Measurements from ENCODE around the gene VGF. TPM values are rescaled to one million over a fixed set of nuclear protein-coding genes. Genes with fewer than 3 reads are reported as not detected.
"Not testable (repeated sequence)": the region's sequence is repeated elsewhere in the genome, so short reads cannot be mapped to it uniquely, and the experiment has no call there.

Gene VGF
- polyA plus RNA-seq (2014; cell fraction: cytosol; rRNA removed), result 4.9 and 8.2 TPM in 2 replicates
- polyA plus RNA-seq (2014; cell fraction: nucleus; rRNA removed), result 3.6 and 3.9 TPM in 2 replicates

DNA sequence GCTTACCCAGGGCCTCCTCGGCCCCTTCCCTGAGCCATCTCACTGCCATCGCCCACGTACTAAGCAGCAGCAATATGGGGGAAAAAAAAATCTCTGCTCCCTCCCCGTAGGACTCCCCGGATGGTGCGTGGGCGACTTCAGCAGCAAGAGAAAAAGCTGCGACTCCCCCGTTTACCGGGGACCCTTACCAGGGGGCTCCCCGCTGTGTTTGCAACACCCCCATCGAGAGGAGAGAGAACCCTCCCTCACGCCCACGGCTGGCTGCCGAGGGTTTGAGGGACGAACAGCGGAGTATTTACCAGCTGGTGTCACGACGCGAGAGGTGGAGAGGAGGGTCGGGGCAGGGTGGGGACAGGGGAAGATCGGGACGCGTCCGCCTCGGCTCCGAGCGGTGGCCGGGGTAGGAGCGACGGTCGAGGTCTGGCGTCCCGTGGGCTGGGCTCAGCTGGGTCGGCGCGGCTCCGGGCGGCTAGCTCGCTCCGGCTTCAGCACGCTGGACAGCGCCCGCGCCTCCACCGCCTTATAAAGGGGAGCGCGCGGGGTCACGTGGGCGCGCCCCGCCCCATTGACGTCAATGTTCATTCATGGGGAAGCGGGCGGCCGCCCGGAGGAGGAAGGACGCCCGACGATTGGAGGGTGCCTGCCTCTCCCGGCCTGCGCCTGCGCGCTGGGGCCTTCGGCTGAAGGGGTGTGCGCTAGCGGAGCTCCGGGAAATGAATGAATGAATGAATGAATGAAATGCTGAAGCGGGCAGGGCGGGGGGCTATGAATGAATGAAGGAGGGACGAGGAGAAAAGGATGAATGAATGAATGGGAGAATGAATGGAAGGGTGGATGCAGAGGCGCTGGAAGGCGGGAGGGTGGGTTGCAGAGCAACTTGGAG is at the start of gene VGF:
Gene VGF, minus strand, starts transcription at position 495 of the 883 bp plus-strand sequence. CDS start 726 bp downstream, outside the sequence.
- peak; percentile 93 for DNase-seq (ENCODE audit: low spot score)

DNA sequence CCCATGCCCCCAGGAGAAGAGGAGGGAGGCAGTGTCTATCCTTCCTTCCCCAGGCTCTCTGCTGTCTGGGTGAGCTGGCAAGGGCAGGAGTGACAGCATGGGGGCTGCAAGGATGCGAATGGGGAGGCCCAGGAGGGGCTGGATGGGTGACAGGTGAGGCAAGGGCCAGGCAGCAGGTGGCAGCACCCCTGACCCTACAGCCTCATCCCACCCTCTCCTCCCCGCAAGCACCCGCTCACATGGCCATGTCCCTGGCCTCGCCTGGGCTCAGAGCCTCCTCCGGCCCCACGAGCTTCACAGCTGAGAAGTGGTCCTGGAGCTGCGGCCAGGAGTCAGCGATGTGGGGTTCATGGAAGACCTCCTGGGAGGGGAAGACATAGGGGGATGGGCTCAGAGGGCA is 46.6 kb upstream of the VGF start:
- DNase-seq (ENCODE audit: low spot score), result no peak

DNA sequence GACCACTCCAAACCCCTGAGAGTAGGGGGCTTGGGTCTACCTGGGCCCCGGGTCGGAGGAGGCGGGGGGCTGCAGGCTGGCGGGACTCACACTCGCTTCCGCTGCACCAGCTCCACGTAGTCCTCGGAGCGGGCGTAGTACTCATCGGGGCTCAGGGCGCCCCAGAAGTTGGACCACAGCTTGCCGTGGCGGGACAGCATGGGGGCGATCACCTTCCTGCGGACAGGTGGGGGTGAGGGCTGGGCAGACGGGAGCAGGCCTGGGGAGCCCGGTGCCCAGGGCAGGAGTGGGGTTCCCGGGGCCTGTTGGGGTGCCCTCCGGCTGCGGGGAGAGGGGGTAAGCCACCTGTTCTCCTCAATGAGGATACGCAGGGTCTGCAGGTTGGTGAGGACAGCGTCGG is 46.1 kb upstream of the VGF start:
- no peak for DNase-seq (ENCODE audit: low spot score)

DNA sequence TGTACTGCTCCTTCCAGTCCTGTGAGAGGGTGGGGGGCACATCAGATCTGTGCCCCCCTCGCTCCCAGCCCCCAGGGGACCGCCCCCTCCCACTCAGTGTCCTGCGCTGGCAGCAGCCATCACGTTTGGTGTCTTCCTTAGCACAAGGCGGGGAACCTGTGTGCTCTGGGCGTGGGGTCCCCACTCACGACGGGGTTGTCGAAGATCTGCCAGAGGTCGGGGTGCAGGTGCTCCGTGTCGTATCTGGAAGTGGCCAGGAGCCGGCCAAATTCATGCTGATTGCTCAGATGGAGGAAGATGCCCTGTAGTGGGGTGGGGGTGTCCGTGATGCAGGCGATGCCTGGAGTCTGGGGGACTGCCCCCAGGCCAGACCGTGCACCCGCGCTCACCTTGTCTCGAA is 44.8 kb upstream of the VGF start:
- no peak for DNase-seq (ENCODE audit: low spot score)

DNA sequence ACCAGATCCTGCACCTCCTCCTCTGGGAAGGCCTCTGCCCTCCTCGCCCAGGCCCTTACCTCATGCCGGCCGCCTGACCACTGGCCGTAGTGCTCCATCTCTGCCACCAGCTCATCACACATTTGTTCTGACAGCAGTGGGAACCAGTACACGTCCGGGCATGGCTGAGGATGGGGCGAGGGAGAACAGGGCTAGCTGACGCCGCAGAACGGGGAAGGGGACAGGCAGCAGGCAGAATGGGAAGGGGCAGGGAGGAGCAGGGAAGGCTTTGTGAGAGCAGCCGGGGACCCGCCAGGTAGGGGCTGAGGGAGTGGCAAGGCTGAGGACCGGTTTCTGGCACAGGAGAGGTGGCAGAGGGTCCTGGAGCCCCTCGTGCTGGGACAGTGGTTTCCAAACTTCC is 43.4 kb upstream of the VGF start:
- no peak for DNase-seq (ENCODE audit: low spot score)

DNA sequence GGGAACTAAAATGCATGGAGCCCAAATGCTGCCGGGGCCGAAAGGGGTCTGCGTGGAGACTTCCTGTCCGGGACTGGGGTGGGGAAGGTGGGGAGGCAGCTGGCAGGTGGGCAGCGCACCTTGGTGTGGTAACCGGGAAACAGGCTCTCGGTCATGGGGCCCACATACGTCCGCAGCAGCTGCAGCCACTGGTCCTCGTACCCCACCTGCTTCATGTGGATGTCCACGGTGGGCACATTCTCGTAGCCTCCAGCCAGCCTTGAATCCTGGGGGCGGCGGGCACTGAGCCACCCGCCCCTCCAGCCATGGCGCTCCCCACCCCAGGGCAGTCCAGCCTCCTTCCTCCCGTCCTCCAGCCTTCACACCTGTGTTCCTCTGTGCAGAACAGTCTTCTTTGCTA is 42.1 kb upstream of the VGF start:
- no peak for DNase-seq (ENCODE audit: low spot score)

DNA sequence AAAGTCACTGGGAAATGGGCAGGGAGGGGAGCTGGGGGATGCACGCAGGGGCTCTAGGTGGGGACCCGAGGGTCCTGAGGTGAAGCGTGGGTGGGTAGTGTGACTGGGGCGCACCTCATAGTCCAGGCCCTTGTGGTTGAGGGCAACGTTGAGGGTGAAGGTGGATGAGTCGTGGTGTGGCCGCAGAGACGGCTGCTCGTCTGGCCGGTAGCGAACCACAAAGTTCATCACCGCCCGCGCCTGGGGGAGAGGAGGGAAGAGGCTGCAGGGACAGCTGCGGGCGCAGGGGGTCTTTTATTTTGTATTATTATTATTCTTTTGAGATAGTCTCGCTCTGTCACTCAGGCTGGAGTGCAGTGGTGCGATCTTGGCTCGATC is 41.3 kb upstream of the VGF start:
- DNase-seq (ENCODE audit: low spot score), result no peak

DNA sequence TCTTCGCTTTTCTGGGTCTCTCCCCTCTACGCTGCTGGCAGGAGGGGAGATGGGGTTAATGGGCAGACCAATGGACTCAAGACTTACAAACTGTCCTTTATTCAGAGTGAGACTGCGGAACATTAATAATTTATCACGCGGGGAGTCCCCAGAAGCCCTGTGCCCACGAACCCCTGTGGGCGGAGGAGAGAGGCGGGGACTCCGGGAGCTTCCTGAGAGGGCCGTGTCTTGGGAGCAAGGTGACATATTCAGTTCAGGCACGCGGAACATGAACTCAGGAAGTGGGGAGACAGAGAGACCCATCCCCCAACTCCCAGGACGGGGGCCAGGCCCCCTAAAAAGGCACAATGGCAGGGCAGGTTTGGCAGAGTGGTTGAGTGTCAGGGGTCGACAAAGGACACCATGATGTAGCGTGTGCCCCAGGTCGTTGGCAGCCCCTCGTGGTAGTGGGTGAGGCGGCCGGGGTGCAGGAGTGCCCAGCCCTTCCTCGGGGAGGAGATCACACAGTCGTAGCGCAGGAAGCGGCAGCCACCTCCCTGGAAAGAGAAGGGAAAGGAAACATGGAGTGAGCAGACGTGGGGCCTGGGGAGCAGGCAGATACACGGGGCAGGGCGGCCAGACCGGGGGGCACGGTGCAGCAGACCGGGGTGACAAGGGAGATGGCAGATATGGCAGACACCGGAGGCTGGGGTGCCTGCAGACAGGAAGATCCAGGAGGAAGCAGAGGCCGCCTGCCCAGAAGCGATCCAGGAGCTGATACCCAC is 40.7 kb upstream of the VGF start:
- no peak for DNase-seq (ENCODE audit: low spot score)

DNA sequence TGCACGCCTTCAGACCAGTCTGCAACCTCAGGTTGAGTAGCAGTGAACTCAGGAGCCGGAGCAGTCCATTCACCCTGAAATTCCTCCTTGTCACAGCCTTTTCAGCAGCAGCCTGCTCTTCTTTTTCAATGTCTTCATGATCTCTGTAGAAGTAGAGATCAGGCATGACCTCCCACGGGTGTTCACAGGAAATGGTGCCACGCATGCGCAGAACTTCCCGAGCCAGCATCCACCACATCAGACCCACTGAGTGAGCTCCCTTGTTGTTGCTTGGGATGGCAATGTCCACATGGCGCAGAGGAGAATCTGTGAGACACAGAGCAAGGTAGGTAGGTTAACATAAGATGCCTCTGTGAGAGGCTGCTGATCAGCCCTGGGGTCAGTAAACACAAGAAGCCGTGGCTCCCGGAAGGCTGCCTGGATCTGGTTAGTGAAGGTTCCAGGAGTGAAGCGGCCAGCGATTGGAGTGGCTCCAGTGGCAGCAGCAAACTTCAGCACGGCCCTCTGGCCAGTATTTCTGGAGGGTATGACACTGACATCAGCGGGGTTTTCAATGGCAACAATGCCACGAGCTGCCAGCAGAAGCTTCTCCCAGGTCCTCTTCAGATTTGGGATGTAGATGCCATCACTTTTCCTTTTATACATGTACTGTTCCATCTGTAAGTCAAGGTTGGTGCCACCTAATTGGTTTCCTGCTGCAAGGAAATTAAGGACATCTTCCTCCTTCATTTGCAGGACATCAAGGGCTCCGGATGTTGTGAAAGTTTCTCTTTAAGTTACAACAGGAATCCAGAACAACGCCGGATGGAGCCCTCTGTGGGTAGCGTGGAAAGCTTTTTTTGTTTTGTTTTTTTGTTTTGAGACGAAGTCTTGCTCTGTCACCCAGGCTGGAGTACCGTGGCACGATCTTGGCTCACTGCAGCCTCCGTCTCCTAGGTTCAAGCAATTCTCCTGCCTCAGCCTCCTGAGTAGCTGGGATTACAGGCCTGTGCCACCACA is 38.7 kb upstream of the VGF start:
- not testable (repeated sequence) for DNase-seq (ENCODE audit: low spot score)

DNA sequence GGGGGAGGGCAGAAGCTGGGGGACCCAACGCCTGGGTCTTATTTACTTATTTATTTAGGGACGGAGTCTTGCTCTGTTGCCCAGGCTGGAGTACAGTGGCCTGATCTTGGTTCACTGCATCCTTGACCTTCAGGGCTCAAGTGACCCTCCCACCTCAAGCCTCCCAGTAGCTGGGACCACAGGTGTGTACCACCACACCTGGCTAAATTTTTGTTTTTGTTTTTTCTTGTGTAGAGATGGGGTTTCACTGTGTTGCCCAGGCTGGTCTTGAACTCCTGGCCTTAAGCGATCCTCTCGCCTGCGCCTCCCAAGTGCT is 37.2 kb upstream of the VGF start:
- no peak for DNase-seq (ENCODE audit: low spot score)

DNA sequence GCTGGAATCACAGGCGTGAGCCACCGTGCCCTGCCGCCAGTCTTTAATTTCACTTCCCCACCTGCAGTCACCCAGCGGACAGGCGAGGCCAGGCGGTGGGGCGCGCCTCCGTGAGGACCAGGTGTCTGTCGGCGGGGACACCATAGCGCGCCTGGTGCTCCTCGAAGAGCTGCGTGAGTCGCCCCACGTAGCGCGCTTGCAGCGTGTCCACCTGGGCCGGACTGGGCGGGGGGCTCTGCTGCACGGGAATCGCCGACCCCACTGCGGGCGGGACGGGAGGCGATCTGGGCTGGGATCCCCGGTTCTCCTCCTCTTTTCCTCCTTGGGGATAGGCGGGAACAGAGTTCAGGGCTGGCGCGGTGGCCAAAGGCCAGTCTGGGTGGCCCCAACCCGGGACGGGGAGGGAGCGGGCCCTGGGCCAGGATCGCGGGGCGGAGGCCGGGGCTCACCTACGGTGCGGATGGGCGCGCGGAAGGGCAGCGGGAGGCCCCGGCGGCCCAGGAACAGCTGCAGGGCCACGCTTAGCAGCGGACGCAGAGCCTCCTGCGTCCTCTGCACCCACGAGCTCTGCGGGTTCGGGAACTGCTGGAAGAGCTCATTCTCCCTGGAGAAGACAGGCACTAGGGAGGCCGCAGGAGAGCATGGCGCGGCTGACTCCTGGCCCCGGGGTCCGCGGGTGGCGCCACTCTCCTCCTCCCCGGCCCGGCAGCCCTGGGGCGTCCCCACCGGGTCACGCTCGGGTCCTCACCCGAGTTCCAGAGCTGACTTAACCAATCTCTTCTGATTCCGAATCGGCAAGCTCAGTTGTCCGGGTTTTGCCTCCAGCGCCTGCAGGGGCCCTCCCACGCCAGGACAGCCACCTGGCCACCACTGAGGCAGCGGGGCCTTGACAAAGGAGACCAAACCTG is 36.6 kb upstream of the VGF start:
- no peak for DNase-seq (ENCODE audit: low spot score)

DNA sequence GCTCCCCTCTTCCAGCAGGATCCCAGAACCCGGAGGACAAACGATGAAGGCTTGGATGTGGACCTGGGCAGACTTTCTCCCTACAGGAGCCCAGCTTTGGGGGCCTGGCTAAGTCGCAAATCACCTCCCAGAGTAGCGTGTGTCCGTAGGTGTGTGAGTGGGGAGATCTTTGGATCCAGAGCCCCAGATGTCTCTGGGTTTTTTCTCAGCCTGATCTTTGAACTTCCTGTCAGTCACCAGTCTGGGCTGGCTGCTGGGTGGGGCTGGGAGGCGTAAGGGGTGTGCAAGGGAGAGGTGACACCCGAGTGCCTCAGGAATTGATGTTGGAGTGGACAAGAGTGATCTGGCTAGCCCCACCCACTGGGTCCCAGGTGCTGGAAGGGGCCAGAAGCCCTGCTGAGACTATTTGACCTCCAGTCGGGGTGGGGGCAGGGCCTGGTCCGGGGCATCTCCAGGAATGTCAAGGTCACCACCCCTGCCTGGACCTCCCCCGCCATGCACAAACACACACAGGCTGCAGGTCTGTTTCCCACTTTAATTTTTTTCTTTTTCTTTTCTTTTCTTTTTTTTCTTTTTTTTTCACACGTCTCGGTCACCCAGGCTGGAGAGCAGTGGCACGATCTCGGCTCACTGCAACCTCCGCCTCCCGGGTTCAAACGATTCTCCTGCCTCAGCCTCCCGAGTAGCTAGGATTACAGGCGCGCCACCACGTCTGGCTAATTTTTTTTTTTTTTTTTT is 35.7 kb upstream of the VGF start, which contains the start of gene MOGAT3:
Gene MOGAT3, minus strand, starts transcription at position 175 of the 738 bp plus-strand sequence. CDS start 182 bp downstream, outside the sequence.
- no peak for DNase-seq (ENCODE audit: low spot score)

DNA sequence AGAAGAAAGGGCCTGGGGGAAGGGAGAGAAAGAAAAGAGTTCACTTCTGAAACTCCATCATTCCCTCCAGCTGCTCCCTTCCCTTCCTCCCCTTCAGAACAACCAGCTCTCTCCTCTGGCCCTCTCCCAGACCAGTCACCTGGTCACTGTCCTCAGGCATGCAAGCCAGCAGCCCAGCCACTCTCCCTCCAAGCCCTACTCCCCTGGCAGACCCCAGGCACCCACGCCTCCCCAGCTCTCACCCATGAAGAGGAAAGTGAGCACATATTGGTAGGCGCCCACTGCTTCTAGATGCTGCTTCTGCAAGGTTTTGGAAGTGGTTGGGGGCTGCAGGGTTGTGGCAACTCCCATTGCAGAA is 35.1 kb upstream of the VGF start:
- no peak for DNase-seq (ENCODE audit: low spot score)

DNA sequence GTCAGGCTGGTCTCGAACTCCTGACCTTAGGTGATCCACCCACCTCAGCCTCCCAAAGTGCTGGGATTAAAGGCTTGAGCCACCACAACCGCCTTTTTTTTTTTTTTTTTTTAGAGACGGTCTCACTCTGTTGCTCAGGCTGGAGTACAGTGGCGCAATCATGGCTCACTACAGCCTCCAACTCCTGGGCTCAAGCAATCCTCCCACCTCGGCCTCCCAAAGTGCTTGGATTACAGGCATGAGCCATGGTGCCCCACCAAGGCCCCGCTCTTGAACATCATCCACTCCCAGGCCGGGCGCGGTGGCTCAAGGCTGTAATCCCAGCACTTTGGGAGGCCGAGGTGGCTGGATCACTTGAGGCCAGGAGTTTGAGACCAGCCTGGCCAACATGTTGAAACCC is 34.2 kb upstream of the VGF start:
- DNase-seq (ENCODE audit: low spot score), result not testable (repeated sequence)

DNA sequence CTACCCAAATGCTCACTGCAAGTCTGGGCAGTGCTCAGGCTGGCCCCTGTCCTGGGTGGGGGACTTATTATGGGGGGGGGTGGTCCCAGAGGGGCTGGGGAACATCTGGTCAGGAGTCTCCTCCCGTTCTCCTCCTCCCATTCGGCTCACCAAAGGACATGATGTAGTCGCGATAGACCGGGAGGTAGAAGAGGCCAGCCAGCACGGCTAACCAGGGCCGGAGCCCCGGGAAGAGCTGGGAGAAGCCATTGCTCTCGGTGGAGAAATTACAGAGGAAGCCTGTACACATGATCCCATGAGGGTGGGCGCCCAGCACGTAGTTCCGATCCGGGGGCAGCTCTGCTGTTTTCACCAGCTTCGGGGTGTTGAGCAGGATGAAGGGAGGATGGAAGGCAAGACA is 33.1 kb upstream of the VGF start:
- no peak for DNase-seq (ENCODE audit: low spot score)

DNA sequence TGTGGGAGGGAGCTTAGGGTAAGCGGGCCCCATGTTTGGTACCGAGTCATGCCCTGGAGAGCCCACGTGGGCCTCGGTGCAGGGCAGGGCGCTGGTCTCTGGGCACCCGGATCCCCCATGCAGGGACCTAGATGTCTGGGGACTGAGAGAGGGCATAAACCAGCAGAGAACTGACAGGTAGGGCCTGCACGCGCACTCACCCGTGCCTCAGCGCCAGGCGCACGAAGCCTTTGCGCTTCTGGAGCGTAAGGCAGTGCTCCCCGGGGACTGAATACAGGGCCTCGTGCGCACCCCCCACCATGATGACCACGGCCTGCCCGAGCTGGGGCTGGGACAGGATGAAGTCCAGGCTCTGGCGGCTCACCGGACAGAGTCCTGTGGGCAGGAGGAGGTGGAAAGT is 32.6 kb upstream of the VGF start:
- no peak for DNase-seq (ENCODE audit: low spot score)

DNA sequence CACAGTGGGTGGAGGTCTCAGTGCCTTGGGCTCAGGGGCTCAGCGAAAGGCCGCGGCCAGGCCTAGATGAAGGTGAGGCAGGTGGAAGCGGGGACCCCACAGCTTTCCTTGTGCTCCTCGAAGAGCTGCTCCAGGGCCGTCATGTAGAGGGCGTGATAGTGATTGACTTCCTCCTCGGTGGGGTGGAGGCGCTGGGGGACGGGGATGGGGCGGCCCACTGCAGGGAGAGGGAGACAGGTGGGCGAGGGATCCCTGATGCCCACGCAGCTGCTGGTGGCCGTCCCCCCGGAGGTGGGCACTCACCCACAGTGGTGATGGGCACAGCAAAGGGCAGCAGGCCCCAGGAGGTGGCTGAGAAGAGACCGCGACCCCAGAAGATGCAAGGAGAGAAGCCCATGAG is 30.5 kb upstream of the VGF start:
- no peak for DNase-seq (ENCODE audit: low spot score)

DNA sequence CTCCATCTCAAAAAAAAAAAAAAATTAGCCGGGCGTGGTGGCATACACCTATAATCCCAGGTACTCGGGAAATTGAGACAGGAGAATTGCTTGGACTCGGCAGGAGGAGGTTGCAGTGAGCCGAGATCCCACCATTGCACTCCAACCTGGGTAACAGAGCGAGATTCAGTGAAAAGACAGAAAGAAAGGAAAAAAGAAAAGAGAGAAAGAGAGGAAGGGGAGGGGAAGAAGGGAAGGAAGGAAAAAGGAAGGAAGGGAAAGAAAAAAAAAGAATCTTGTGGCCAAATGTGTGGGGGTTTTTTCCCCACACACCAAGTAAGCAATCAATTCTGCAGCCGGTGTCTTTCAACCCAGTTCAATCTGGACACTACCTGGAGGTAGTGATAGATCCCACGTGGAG is 23.7 kb upstream of the VGF start:
- DNase-seq (ENCODE audit: low spot score), result no peak

DNA sequence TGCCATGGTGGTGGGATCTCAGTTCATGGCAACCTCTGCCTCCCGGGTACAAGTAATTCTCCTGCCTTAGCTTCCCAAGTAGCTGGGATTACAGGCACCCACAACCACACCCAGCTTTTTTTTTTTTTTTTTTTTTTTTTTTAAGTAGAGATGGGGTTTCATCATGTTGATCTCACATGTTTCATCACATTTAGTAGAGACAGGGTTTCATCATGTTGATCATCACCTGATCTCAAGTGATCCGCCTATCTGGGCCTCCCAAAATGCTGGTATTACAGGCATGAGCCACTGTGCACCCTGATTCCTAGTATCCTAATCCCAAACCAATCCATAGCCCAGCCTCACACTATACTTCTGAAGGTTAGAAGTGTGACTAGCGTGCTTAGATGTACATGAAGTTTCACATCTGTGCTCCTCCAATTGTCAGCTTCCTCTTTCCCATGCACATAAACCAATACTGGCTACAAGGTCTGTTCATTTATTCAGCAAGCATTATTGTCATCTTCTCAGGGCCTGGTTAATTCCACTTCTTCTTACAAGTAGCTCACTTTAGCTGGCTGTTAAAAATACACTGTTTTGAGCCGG is 21.6 kb upstream of the VGF start:
- DNase-seq (ENCODE audit: low spot score), result no peak
